GM21423 (cell line): ENCODE results near the gene DEXI.

Experiments
- ATAC-seq: cut with Tn5 transposase; IDR thresholded peaks from one replicate; pipeline ENCODE4 v1.9.1; 2021; ENCODE audit warnings: mild to moderate bottlenecking, moderate library complexity; ENCODE audit not compliant: unreplicated experiment

Gene DEXI

GRCh38 chr16:10943064-10943353 is 741 bp upstream of the DEXI start:
- ATAC-seq: no peak

DNA sequence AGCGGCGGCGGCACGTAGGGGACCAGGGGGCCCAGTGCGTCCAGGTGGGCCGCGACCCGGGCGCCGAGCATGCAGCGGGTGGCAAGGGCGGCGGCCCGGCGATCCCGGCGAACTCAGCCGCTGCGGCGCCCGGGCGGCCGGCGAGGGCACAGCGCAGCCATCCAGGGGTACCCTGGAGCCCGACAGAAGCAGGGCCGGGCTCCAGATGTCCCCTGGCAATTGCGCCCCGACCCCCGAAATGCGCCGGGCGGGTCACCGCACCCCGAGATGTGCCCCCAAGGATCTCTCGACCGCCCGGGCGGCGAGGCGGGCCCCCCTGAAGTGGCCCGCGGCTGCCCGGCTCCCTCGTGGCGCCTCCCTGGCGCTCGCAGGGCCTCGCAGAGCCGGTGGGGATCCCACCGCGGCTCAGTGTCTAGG is 325 bp downstream of the DEXI start:
- peak; percentile 3 for ATAC-seq

DNA sequence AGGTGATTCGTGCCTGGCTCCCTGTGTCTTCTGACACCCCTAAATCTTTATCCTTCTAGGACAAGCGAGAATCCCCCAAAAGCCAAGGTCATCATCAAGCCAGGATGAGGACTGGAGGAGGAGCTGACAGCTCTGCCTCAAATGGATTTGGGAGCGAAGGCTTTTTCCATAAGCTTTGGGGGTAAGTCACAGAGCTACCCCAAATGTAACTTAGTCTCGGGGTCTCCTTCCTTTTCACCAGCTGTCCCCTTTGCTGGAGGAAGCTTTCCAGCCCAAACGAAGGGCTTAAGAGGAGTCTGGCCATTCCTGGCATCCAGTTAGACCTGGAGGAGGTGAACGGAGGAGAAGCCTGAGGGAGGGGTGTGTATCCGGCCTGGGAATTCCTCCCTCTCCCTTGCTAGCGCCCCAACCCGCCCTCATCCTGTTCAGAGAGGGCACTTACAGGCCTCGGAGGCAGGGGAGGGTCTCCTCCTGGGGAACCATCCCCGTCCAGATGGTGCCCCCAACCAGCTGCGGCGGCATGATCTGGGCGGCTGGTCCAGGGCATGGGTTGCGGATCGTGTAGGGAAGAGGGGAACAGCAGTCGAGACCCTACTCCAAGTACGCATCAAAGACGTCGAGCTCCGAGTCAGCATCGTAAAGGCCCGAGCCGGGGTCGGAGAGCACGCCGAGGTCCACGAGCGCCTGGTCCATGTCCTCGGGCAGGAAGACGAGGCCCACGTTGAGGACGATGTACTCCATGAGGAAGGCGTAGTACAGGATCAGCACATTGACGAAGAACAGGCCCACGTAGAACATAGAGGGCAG is 938 bp downstream of the DEXI start:
- ATAC-seq: no peak

GRCh38 chr16:10940501-10941079 is 1.7 kb downstream of the DEXI start:
- ATAC-seq: no peak

DNA sequence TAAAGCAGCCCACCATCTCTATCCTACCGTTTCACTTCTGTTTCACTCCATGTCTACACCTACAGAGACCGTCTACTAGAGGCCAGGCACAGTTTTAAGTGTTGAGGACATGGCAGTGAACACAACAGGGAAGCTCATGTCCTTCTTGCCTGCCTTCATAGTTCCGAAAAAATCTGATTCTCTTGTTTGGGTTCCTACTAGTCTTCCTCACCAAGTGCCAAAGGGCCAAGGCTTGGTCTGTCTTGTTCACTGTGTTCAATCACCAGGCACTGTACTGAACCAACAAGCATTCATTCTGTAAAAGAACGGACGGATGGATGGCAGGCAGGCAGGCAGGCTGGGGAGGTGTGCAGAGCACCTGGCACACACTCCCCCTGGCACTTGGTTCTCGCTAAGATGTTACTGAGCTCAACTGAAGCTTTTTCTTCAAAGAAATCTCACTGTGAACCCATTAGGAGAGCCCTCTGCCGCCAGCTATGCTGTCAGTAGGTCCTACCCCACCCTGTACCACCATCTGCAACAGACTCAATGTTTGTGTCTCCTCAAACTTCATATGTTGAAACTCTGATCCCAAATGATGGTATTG is 2.5 kb downstream of the DEXI start:
- ATAC-seq: no peak

DNA sequence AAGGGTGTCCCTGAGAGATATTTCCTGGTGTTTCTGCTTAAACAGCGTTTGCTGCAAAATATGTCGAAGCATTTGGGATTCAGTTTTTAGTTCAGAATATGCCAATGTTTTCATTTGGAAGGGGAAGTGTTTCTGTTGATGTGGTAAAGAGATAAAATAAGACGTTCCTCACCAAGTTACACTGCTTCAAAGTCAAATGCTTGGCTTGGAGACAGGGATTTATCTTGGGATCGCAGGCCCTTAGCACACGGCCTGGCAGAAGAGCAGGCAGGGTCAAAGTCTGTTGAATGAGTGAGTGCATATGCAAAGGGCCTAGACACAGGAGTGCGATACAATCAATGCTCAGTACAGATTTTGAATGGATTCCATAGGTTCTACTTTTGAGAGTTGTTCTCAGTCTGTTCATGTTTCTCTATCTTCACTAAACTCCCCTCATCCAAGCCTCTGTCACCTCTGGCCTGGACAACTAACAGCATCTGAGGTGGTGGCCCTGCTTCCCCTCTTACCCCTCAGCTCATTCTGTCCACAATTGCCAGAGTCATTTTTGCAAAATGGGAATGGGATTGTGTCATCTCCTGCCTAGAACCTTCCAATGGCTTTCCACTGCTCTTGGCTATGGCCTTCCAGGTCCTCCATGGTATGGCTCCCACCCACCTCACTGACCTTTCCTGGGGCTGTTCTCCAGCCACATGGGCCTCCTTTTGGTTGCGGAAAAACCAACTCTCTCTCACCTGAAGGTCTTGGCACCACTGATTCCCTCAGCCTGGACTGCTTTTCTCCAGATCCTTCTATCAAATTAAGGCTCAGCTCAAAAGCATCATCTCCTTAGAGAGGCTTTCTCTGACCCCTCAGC is 3.2 kb downstream of the DEXI start:
- ATAC-seq: no peak

DNA sequence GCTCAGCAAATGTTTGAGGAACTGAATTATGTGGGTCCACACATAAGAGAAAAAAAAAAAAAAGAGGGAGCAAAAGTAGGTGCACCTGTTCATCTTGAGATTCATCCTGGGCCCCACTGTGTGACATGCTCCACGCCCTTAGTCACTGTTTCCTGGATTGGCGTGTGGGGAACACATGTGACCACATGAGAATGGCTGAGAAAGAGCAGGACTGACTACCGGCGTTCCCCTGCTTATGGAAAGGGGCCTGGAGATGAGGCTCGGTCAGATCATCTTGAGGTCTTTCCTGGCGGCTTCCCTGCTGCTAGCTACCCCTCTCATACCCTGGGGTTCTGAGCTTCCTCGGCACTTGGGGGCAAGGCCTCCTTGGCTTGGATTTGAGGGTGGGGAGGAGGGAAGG is 3.9 kb downstream of the DEXI start:
- ATAC-seq: no peak

GRCh38 chr16:10937068-10937859 is 5.0 kb downstream of the DEXI start:
- no peak for ATAC-seq

DNA sequence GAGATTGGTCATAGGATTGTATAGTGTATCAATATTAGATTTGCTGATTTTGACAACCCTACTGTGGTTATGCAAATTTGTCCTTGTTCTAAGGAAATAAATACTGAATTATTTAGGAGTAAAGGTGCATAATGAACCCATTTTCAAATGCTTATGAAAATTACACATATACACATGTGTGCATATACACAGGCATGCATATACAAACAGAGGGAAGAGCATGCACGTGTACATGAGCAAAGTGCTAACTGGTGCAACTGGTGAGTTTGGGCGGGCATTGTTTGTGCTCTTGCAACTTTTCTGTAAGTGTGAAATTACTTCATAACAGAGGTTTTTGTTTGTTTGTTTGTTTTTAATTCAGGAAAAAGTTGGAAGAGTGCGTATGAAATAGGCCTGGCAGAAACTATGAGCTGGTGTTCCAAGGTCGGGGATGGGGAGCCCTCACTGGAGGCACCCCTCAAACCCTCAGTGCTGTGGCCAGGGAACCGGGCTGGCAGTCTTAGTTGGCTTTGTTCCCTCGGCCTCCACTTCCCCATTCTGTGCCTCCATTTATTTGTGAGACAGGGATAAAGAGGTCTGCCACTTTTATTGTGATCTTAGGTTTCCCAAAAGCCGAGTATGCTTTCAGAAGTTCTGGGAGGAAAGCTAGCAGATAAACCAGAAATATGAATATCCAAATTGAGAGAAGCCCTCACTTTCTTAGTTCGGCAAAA is 5.8 kb downstream of the DEXI start:
- no peak for ATAC-seq

DNA sequence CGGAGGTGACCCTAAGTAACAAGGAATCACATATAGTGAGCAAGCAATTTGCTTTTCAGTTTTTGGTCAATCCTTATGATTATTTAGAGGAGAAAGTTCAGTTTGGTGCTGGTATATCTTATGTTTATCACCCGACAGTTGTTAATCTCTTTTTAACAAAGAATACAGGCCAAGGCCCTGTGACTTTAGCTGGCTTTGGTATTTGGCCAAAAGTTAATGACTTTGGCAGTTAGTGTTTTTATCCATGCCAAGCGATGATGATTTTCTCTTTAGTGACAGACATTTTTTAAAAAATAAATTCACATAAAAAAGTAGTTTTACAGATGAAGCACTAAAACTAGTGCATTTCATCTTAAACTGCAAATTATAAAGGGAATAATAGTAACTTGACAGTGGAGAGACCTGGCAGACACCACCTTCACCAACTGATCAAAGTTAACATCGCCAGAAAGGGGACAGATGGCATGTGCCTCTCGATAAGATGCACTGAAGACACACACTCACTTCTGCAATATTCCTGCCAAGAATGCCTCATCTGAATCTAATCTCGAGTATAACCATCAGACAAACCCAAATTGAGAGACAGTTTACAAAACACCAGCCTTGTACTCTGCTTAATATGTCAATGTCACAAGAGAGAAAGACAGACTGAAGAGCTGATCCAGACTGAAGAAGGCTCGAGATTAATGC is 6.9 kb downstream of the DEXI start:
- no peak for ATAC-seq

DNA sequence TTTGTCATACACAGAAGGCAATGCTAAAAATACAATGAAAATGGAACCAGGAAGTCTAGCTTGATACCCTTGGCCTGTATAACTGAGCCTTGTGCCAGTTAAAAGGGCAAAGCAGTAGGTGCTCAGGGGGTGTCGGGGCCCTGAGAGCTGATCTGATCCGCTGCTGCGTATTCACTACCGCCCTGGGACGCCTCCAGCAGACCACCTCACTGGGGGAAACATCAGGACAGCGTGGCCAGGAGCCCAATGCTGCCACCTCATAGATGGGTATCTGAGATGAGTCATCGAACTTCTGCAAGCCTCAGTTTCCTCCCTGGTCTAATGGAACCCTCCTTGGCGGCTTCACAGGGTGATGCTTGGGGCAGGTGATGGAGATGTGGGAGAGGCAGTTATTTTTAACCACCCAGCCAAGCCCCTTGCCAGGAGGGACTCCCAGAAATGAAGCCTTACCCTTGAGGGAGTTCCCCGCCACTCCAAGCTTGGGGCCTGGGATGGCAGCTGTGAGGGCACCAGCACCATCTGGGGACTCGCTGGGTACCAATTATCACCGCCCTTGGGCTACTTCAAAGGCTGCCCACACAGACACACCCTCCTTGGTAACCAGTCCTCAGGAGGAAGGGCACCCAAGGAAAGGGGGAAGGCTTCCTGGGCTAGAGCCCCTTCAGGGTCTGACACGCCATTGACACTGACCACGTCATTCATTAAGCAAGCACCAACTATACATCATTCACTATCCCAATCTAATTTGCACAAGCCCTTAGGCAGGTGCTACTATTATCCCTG is 7.8 kb downstream of the DEXI start:
- ATAC-seq: no peak

- no peak for ATAC-seq
Measured at GRCh38 chr16:10933865-10934264, 8.4 kb downstream of the DEXI start.

- no peak for ATAC-seq
Measured at GRCh38 chr16:10932959-10933710, 9.1 kb downstream of the DEXI start.

GRCh38 chr16:10931977-10932632 is 10.2 kb downstream of the DEXI start:
- ATAC-seq: no peak

- no peak for ATAC-seq
Measured at GRCh38 chr16:10931134-10931533, 11.1 kb downstream of the DEXI start.

GRCh38 chr16:10930755-10931093 is 11.5 kb downstream of the DEXI start:
- no peak for ATAC-seq

DNA sequence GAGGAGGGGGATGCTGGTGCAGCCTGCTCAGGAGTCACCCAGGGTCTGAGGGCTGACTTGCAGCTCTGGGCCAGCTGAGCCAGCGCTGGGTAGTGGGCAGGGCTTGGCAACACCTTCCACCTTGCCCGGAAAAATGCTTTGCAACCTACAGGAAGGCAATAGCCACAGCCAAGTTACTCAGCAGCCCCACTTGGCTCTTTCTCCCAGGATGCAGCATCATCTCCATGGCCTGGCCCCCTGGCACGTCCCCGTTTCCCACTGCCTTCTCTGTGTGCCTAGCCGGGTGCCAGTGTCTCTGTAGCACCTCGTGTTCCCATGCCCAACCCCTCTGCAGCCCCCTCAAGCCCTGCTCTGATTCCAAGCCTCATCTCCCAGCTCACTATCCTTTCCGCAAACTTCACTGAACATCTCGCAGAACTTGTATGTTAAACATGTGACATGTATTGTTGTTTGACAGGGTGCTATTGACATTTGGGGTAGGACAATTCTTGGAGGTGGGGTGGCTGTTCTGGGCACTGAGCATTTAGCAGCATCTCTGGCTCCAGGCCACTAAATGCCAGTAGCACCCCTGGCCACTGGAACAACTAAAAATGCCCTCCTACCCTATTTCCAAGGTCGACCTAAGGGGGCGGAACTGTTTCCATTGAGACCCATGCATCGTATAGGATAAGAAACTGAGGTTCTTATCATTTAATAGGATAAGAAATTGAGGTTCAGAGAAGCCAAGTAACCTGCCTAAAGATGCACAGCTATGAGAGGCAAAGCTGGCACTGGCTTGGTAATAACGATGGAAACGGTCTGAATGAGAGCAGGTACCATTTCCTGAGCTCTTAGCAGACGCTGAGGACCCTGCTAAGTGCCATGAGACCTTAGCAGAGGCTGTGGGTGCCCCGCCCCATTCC is 12.2 kb downstream of the DEXI start:
- ATAC-seq: no peak
